Endothelial cell of umbilical vein (primary cell): ENCODE measurements around the gene CTSW. TPM values are rescaled to one million over a fixed set of nuclear protein-coding genes. Genes with fewer than 3 reads are reported as not detected.

Experiments used
- BruUV-seq: library from RNA; stranded (reverse); fragments of 400-500 nt; replicated peaks from 2 replicates; lab custom pipeline; 2021; lab: Mats Ljungman, UMichigan
- CTCF ChIA-PET: fragments of 300-600, 350-600 bp; sonication (Branson Sonifier 250); formaldehyde crosslinking; loops from one replicate; lab custom pipeline; 2021; ENCODE audit warnings: antibody characterized with exemption, inconsistent platforms; lab: Charles Lee
- POLR2A ChIA-PET: fragments of 300-600, 350-600 bp; sonication (Branson Sonifier 250); formaldehyde crosslinking; loops from one replicate; lab custom pipeline; 2021; ENCODE audit warnings: antibody characterized with exemption, inconsistent platforms; lab: Charles Lee
- DNase-seq: peaks from one replicate; pipeline ENCODE4 v3.0.0-alpha.2; 2011; ENCODE audit warnings: low read depth, low spot score
- FAIRE-seq: peaks from 2 replicates; lab custom pipeline; 2011; peaks lifted over from hg19 to GRCh38; lab: Jason Lieb, UNC
- H2AFZ ChIP-seq: 2 replicates; pipeline ENCODE4 v1.6.0; 2012; ENCODE audit warnings: low read depth, low read length, control low read depth, inconsistent platforms
- H3K27ac ChIP-seq: 2 replicates; pipeline ENCODE4 v1.5.1; 2011; ENCODE audit warnings: low read depth, mild to moderate bottlenecking, control low read depth, low read length, moderate library complexity; ENCODE audit not compliant: insufficient read depth
- H3K27me3 ChIP-seq, 2 experiments: 2 replicates each; pipeline versions ENCODE4 v1.6.0 to v1.6.1; 2011; ENCODE audit warnings: low read length in 2 of 2, mixed read lengths in 1 of 2; ENCODE audit not compliant: control insufficient read depth in 2 of 2, insufficient read depth in 2 of 2
- H3K36me3 ChIP-seq, 2 experiments: 2 replicates in 1 of 2; 3 replicates in 1 of 2; pipeline ENCODE4 v1.5.1; 2011; ENCODE audit warnings: low read length in 2 of 2, mild to moderate bottlenecking in 1 of 2, moderate library complexity in 1 of 2; ENCODE audit not compliant: control insufficient read depth in 2 of 2, insufficient read depth in 2 of 2; ENCODE audit errors: extremely low read depth in 1 of 2
- H3K4me1 ChIP-seq: 3 replicates; pipeline ENCODE4 v1.5.1; 2011; ENCODE audit warnings: mild to moderate bottlenecking, low read length; ENCODE audit not compliant: control insufficient read depth, insufficient read depth; ENCODE audit errors: extremely low read depth
- H3K4me2 ChIP-seq: 2 replicates; pipeline ENCODE4 v1.6.1; 2011; ENCODE audit warnings: low read length, control low read depth, mixed read lengths; ENCODE audit not compliant: insufficient read depth
- H3K4me3 ChIP-seq, 3 experiments: fragments of 200-600 bp in 1 of 3; sonication (generic), shearing (Covaris generic) in 1 of 3; replicated peaks in 1 of 3; 2 replicates each; pipeline ENCODE4 v1.5.1; 2011 to 2016; ENCODE audit warnings: control low read depth in 3 of 3, low read length in 3 of 3, mild to moderate bottlenecking in 2 of 3, inconsistent platforms in 1 of 3, low read depth in 1 of 3, moderate library complexity in 1 of 3; ENCODE audit not compliant: insufficient read depth in 1 of 3
- H3K79me2 ChIP-seq: 2 replicates; pipeline ENCODE4 v1.6.0; 2012; ENCODE audit warnings: low read length, inconsistent platforms; ENCODE audit not compliant: control insufficient read depth, insufficient read depth
- H3K9ac ChIP-seq: replicated peaks from 2 replicates; pipeline ENCODE3; 2011; ENCODE audit warnings: low read length, control low read depth; ENCODE audit not compliant: insufficient read depth; ENCODE audit errors: extremely low read depth
- H3K9me1 ChIP-seq: replicated peaks from 3 replicates; pipeline ENCODE4 v1.6.0; 2011; ENCODE audit warnings: mild to moderate bottlenecking, low read length; ENCODE audit not compliant: control insufficient read depth, insufficient read depth; ENCODE audit errors: extremely low read depth
- H3K9me3 ChIP-seq: replicated peaks from 2 replicates; pipeline ENCODE4 v1.5.1; 2012; ENCODE audit warnings: low read length, inconsistent platforms; ENCODE audit not compliant: control insufficient read depth, insufficient read depth
- H4K20me1 ChIP-seq: replicated peaks from 2 replicates; pipeline ENCODE3; 2011; ENCODE audit warnings: mild to moderate bottlenecking, low read length; ENCODE audit not compliant: control insufficient read depth, insufficient read depth; ENCODE audit errors: extremely low read depth
- CTCF ChIP-seq, 2 donors: IDR thresholded peaks; 1 replicate in 1 of 2; 2 replicates in 1 of 2; pipeline ENCODE4 v1.5.1; 2011; ENCODE audit warnings: low read length in 2 of 2, mild to moderate bottlenecking in 2 of 2, moderate library complexity in 2 of 2, control low read depth in 1 of 2, inconsistent platforms in 1 of 2, low read depth in 1 of 2; ENCODE audit not compliant: insufficient read depth in 1 of 2; ENCODE audit errors: extremely low read depth in 1 of 2
- EZH2 ChIP-seq: IDR thresholded peaks from 2 replicates; pipeline ENCODE4 v1.6.1; 2012; ENCODE audit warnings: borderline replicate concordance, low read depth, mild to moderate bottlenecking, moderate library complexity, low read length, inconsistent platforms; ENCODE audit not compliant: severe bottlenecking
- FOS ChIP-seq: IDR thresholded peaks from 2 replicates; pipeline ENCODE4 v1.6.1; 2011; ENCODE audit warnings: mild to moderate bottlenecking, low read length, moderate library complexity, borderline replicate concordance; ENCODE audit not compliant: insufficient read depth
- GATA2 ChIP-seq: IDR thresholded peaks from 2 replicates; pipeline ENCODE4 v1.7.0; 2011; ENCODE audit warnings: low read depth, mild to moderate bottlenecking, moderate library complexity, mixed read lengths, low read length; ENCODE audit not compliant: insufficient read length, insufficient read depth
- JUN ChIP-seq: IDR thresholded peaks from 2 replicates; pipeline ENCODE4 v1.6.1; 2011; ENCODE audit warnings: borderline replicate concordance, low read depth; ENCODE audit not compliant: insufficient read length, insufficient read depth
- MAX ChIP-seq: IDR thresholded peaks from 2 replicates; pipeline ENCODE4 v1.6.1; 2011; ENCODE audit not compliant: insufficient read depth, insufficient read length
- MYC ChIP-seq: IDR thresholded peaks from one replicate; pipeline ENCODE4 v1.6.1; 2011; ENCODE audit warnings: mild to moderate bottlenecking, low read depth, low read length
- POLR2A ChIP-seq: IDR thresholded peaks from 2 replicates; pipeline ENCODE4 v1.6.1; 2012; ENCODE audit warnings: low read depth, mild to moderate bottlenecking, control low read depth, low read length
- POLR2AphosphoS5 ChIP-seq: IDR thresholded peaks from 2 replicates; pipeline ENCODE4 v1.6.1; 2012; ENCODE audit warnings: low read depth, mild to moderate bottlenecking, control low read depth, low read length, moderate library complexity; ENCODE audit not compliant: insufficient read depth
- dilution Hi-C: fragments of 300-500 bp; cut with MboI; formaldehyde crosslinking; loops from one replicate; pipeline ENCODE4 v1.15.0; 2019; ENCODE audit warnings: low sequenced_read_pairs; ENCODE audit not compliant: extremely low pct_ligation_motif_present
- intact Hi-C: fragments of 100-400 bp; cut with micrococcal nuclease; formaldehyde crosslinking; loops from one replicate; pipeline ENCODE4 v1.10.0; 2022
- polyA plus RNA-seq, 4 experiments: library from polyadenylated mRNA; depleted of rRNA in 3 of 4; stranded (reverse) in 3 of 4; unstranded in 1 of 4; fragments of >200 nt; gene quantifications; 2 replicates each; pipeline versions ENCODE4 v1.2.1 to v1.2.3, GENCODE V29; 2011 to 2012; ENCODE audit warnings: missing spikeins in 1 of 4
- total RNA-seq: library from RNA; stranded (reverse); gene quantifications from 2 replicates; pipeline ENCODE4 v1.2.3, GENCODE V29; 2021

Gene CTSW
- total and polyA plus RNA-seq, 2 donors (not counting 3 experiments of a cell fraction or from before 2014, with no cell fraction given), result not detected

GRCh38 chr11:65855927-65856363, 23.7 kb upstream of the CTSW start:
- Histone ChIP-seq H2AFZ (no peak overlapping the region), H3K36me3 (peaks cover 36 to 44% of the 10 kb centered on the region in 2 experiments), H4K20me1 (peaks cover 9% of the 10 kb centered on the region), H3K79me2 (peaks cover 52% of the 10 kb centered on the region), H3K27ac (no peak overlapping the region), H3K9me1 (no peaks in the 10 kb centered on the region), H3K27me3 (no peaks in the 10 kb centered on the region), H3K9me3 (no peaks in the 10 kb centered on the region), H3K4me1 (peaks cover 29% of the 10 kb centered on the region), H3K4me2 (peak overlapping the region; percentile 90), H3K4me3 (peak overlapping the region in 2 of 3 experiments; percentile 85), H3K9ac (peak overlapping the region; percentile 83)
- intact Hi-C loops (no loop called here), dilution Hi-C loops (no loop called here)
- FAIRE-seq (peak; percentile 62), DNase-seq (no peak)
- TF ChIP-seq MAX, result no peak
- no peak for TF ChIP-seq JUN
- TF ChIP-seq MYC, result no peak
- TF ChIP-seq POLR2AphosphoS5, result no peak
- TF ChIP-seq POLR2A, result no peak
- TF ChIP-seq CTCF (IDR thresholded peaks at IDR 0.05; ENCODE audit: extremely low read depth in 1 of 2, insufficient read depth in 1 of 2, low read depth in 1 of 2, low read length in 2 of 2), result no peak
- TF ChIP-seq EZH2, result no peak
- no peak for TF ChIP-seq GATA2
- TF ChIP-seq FOS, result no peak
- no TSS peak for BruUV-seq
- ChIA-PET CTCF (no interaction called here), POLR2A (no interaction called here)
